Fibroblast of lung (primary cell): ENCODE results near the gene IGF2R. TPM values are rescaled to one million over a fixed set of nuclear protein-coding genes. Genes with fewer than 3 reads are reported as not detected.

Experiments
- DNase-seq, 2 donors: peaks; one replicate each; pipeline versions ENCODE4 v3.0.0 to v3.0.0-alpha.2; 2010; ENCODE audit warnings: low read depth in 2 of 2
- H2AFZ ChIP-seq: 2 replicates; pipeline ENCODE4 v1.5.1; 2012; ENCODE audit warnings: low read length, control low read depth, inconsistent platforms
- H3K27ac ChIP-seq: 2 replicates; pipeline ENCODE4 v1.5.1; 2011; ENCODE audit warnings: low read length, control low read depth; ENCODE audit not compliant: insufficient read depth
- H3K27me3 ChIP-seq: 2 replicates; pipeline ENCODE4 v1.5.1; 2011; ENCODE audit warnings: mild to moderate bottlenecking, low read length; ENCODE audit not compliant: control insufficient read depth, insufficient read depth
- H3K36me3 ChIP-seq: 2 replicates; pipeline ENCODE4 v1.5.1; 2011; ENCODE audit warnings: low read length; ENCODE audit not compliant: control insufficient read depth, insufficient read depth
- H3K4me1 ChIP-seq: 2 replicates; pipeline ENCODE4 v1.5.1; 2011; ENCODE audit warnings: low read length; ENCODE audit not compliant: control insufficient read depth, insufficient read depth; ENCODE audit errors: extremely low read depth
- H3K4me2 ChIP-seq: 2 replicates; pipeline ENCODE4 v1.5.1; 2011; ENCODE audit warnings: low read length, control low read depth; ENCODE audit not compliant: insufficient read depth; ENCODE audit errors: extremely low read depth
- H3K4me3 ChIP-seq, 4 experiments: fragments of 200-600 bp in 1 of 4; sonication (generic) in 1 of 4; replicated peaks in 1 of 4; 2 replicates each; pipeline ENCODE4 v1.5.1; 2011 to 2016; ENCODE audit warnings: low read length in 4 of 4, low read depth in 3 of 4, mild to moderate bottlenecking in 3 of 4, control low read depth in 2 of 4, inconsistent platforms in 1 of 4, mixed read lengths in 1 of 4; ENCODE audit not compliant: insufficient read depth in 1 of 4; ENCODE audit errors: control extremely low read depth in 1 of 4
- H3K79me2 ChIP-seq: 2 replicates; pipeline ENCODE4 v1.5.1; 2012; ENCODE audit warnings: mild to moderate bottlenecking, low read length, inconsistent platforms; ENCODE audit not compliant: control insufficient read depth, insufficient read depth
- H3K9ac ChIP-seq: 2 replicates; pipeline ENCODE4 v1.5.1; 2011; ENCODE audit warnings: mild to moderate bottlenecking, low read length, control low read depth; ENCODE audit not compliant: insufficient read depth
- H3K9me3 ChIP-seq: 2 replicates; pipeline ENCODE4 v1.5.1; 2012; ENCODE audit warnings: low read depth, low read length; ENCODE audit not compliant: control insufficient read depth, insufficient read depth
- H4K20me1 ChIP-seq: 2 replicates; pipeline ENCODE4 v1.5.1; 2011; ENCODE audit warnings: low read length; ENCODE audit not compliant: control insufficient read depth, insufficient read depth; ENCODE audit errors: extremely low read depth
- EZH2 ChIP-seq: IDR thresholded peaks from 2 replicates; pipeline ENCODE4 v1.5.1; 2012; ENCODE audit warnings: low read length, control low read depth, mild to moderate bottlenecking; ENCODE audit errors: missing control alignments
- polyA plus RNA-seq, 2 donors: library from polyadenylated mRNA; depleted of rRNA in 1 of 2; stranded (reverse) in 1 of 2; unstranded in 1 of 2; fragments of >200 nt; gene quantifications; 2 replicates each; pipeline ENCODE4 v1.2.1, GENCODE V29; 2011 to 2012; ENCODE audit warnings: missing spikeins in 1 of 2
- total RNA-seq: library from RNA; depleted of rRNA; stranded (reverse); fragments of >200 nt; gene quantifications from 2 replicates; pipeline ENCODE4 v1.2.1, GENCODE V29; 2014
- TF ChIP-seq, protein P1 (sequence below), 2 donors: IDR thresholded peaks in 1 of 2; conservative IDR thresholded peaks in 1 of 2; 1 replicate in 1 of 2; 2 replicates in 1 of 2; pipeline ENCODE4 v1.5.1; 2011 to 2012; ENCODE audit warnings: low read length in 2 of 2, control low read depth in 1 of 2, inconsistent platforms in 1 of 2, low read depth in 1 of 2, mild to moderate bottlenecking in 1 of 2

Gene IGF2R
- total and polyA plus RNA-seq, 2 donors (not counting 1 experiment from before 2014, with no cell fraction given), result 37.6 to 300 TPM

DNA sequence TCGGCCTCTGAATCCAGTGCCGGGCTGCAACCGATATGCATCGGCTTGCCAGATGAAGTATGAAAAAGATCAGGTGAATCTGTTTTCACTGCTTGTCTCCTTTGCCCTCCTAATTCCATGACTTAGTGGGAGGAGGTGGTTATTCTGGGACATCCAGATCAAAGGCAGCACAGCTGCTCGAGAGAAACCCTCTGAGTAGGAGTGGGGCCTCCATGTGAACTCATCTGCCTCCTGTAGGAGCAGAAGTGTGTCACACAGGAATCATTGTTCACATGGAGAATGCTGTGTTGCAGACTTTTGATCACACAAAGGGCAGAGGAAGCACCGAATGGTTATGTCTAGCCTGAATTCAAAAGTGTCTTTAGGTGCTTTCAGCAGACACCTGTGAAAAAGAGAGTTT is 79.6 kb downstream of the IGF2R start:
- no peak for DNase-seq

GRCh38 chr6:160049346-160049745 is 80.5 kb downstream of the IGF2R start:
- H4K20me1 ChIP-seq, result no peaks in the 10 kb centered on the region
- no peak overlapping the region for H2AFZ ChIP-seq
- no peaks in the 10 kb centered on the region for H3K9me3 ChIP-seq
- no peaks in the 10 kb centered on the region for H3K4me1 ChIP-seq
- no peak for DNase-seq
- H3K27me3 ChIP-seq, result no peaks in the 10 kb centered on the region
- H3K27ac ChIP-seq, result no peak overlapping the region
- peaks cover 21% of the 10 kb centered on the region for H3K36me3 ChIP-seq
- TF ChIP-seq EZH2, result no peak
- TF ChIP-seq, protein P1, sequence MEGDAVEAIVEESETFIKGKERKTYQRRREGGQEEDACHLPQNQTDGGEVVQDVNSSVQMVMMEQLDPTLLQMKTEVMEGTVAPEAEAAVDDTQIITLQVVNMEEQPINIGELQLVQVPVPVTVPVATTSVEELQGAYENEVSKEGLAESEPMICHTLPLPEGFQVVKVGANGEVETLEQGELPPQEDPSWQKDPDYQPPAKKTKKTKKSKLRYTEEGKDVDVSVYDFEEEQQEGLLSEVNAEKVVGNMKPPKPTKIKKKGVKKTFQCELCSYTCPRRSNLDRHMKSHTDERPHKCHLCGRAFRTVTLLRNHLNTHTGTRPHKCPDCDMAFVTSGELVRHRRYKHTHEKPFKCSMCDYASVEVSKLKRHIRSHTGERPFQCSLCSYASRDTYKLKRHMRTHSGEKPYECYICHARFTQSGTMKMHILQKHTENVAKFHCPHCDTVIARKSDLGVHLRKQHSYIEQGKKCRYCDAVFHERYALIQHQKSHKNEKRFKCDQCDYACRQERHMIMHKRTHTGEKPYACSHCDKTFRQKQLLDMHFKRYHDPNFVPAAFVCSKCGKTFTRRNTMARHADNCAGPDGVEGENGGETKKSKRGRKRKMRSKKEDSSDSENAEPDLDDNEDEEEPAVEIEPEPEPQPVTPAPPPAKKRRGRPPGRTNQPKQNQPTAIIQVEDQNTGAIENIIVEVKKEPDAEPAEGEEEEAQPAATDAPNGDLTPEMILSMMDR (conservative IDR thresholded peaks at IDR 0.05 in 1 of 2, IDR thresholded peaks at IDR 0.05 in 1 of 2; ENCODE audit: low read depth in 1 of 2, low read length in 2 of 2), result no peak
- no peak overlapping the region for H3K9ac ChIP-seq
- H3K79me2 ChIP-seq, result no peaks in the 10 kb centered on the region
- H3K4me2 ChIP-seq, result no peak overlapping the region
- H3K4me3 ChIP-seq, result no peak overlapping the region

More for the DNA sequence above, 79.6 kb downstream of the IGF2R start:
- no peak for TF ChIP-seq EZH2
- TF ChIP-seq, protein P1 (conservative IDR thresholded peaks at IDR 0.05 in 1 of 2, IDR thresholded peaks at IDR 0.05 in 1 of 2; ENCODE audit: low read depth in 1 of 2, low read length in 2 of 2), result no peak
- Histone ChIP-seq H3K27me3 (no peaks in the 10 kb centered on the region), H4K20me1 (no peaks in the 10 kb centered on the region), H3K4me1 (no peaks in the 10 kb centered on the region), H3K36me3 (peaks cover 19% of the 10 kb centered on the region), H3K27ac (no peak overlapping the region), H3K4me3 (no peak overlapping the region), H3K4me2 (no peak overlapping the region), H3K79me2 (no peaks in the 10 kb centered on the region), H2AFZ (no peak overlapping the region), H3K9ac (no peak overlapping the region), H3K9me3 (no peaks in the 10 kb centered on the region)

DNA sequence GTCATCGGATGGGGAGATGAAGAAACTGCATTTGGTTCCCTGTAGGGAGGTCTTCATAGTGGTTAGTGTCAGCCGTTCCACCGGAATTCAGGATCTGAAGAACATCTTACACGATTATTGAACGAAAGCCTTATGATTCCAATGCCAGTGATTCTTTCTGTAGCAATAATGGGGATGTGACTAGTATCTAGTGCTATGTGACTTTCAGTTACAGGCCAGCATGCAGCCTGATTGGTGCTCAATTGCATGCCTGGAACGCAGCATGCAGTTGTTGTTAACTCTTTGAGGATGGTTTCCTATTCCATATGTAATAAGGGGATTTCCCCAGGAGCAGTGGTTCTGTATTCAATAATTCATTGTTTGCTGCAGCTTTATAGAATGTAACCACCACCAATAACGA is 81.1 kb downstream of the IGF2R start:
- no peaks in the 10 kb centered on the region for H3K9me3 ChIP-seq
- H3K79me2 ChIP-seq, result no peaks in the 10 kb centered on the region
- no peaks in the 10 kb centered on the region for H4K20me1 ChIP-seq
- H3K4me2 ChIP-seq, result no peak overlapping the region
- no peak overlapping the region for H2AFZ ChIP-seq
- H3K27me3 ChIP-seq, result no peaks in the 10 kb centered on the region
- no peak for DNase-seq
- no peaks in the 10 kb centered on the region for H3K4me1 ChIP-seq
- no peak overlapping the region for H3K4me3 ChIP-seq
- peaks cover 20% of the 10 kb centered on the region for H3K36me3 ChIP-seq
- H3K27ac ChIP-seq, result no peak overlapping the region
- TF ChIP-seq EZH2, result no peak
- TF ChIP-seq, protein P1 (conservative IDR thresholded peaks at IDR 0.05 in 1 of 2, IDR thresholded peaks at IDR 0.05 in 1 of 2; ENCODE audit: low read depth in 1 of 2, low read length in 2 of 2), result no peak
- H3K9ac ChIP-seq, result no peak overlapping the region
